NCI-H187 (cell line): Measurements from ENCODE around the gene GALNT18.

ENCODE experiments used
- DNase-seq, 2 experiments: peaks; one replicate each; lab custom pipeline; 2025; lab: John Stamatoyannopoulos, UW

GALNT18 gene

GRCh38 chr11:11430431-11430830 is 191.4 kb downstream of the GALNT18 start:
- no peak for DNase-seq

GRCh38 chr11:11428714-11429113 is 193.1 kb downstream of the GALNT18 start:
- DNase-seq = no peak

GRCh38 chr11:11427542-11427941 is 194.3 kb downstream of the GALNT18 start:
- DNase-seq = peak in 1 of 2 experiments; percentile 40

- no peak for DNase-seq
Observed at GRCh38 chr11:11427140-11427539, 194.7 kb downstream of the GALNT18 start.

- DNase-seq = no peak
Observed at GRCh38 chr11:11426226-11426952, 195.4 kb downstream of the GALNT18 start.

- no peak for DNase-seq
Observed at GRCh38 chr11:11425806-11426205, 196.0 kb downstream of the GALNT18 start.

- DNase-seq = no peak
Observed at GRCh38 chr11:11424688-11425087, 197.1 kb downstream of the GALNT18 start.

- no peak for DNase-seq
Observed at GRCh38 chr11:11422411-11423128, 199.2 kb downstream of the GALNT18 start.

GRCh38 chr11:11421509-11421908 is 200.3 kb downstream of the GALNT18 start:
- no peak for DNase-seq

GRCh38 chr11:11420899-11421285 is 200.9 kb downstream of the GALNT18 start:
- DNase-seq = no peak

GRCh38 chr11:11420191-11420898 is 201.5 kb downstream of the GALNT18 start:
- no peak for DNase-seq

- no peak for DNase-seq
Observed at GRCh38 chr11:11419747-11420146, 202.1 kb downstream of the GALNT18 start.

- DNase-seq = no peak
Observed at GRCh38 chr11:11416917-11417316, 204.9 kb downstream of the GALNT18 start.

GRCh38 chr11:11416502-11416901 is 205.3 kb downstream of the GALNT18 start:
- DNase-seq = no peak

GRCh38 chr11:11415901-11416300 is 205.9 kb downstream of the GALNT18 start:
- DNase-seq = no peak

GRCh38 chr11:11414996-11415395 is 206.8 kb downstream of the GALNT18 start:
- DNase-seq = no peak

GRCh38 chr11:11413776-11414175 is 208.0 kb downstream of the GALNT18 start:
- no peak for DNase-seq

- DNase-seq = no peak
Observed at GRCh38 chr11:11411401-11411985, 210.3 kb downstream of the GALNT18 start.

- DNase-seq = peak in 1 of 2 experiments; percentile 70
Observed at GRCh38 chr11:11409901-11410300, 211.9 kb downstream of the GALNT18 start.

- DNase-seq = no peak
Observed at GRCh38 chr11:11409224-11409623, 212.6 kb downstream of the GALNT18 start.

- DNase-seq = no peak
Observed at GRCh38 chr11:11408436-11409221, 213.2 kb downstream of the GALNT18 start.

- DNase-seq = no peak
Observed at GRCh38 chr11:11407763-11408084, 214.1 kb downstream of the GALNT18 start.
